ENCODE data around the gene LILRB5.
"Not testable (repeated sequence)": the region's sequence is repeated elsewhere in the genome, so short reads cannot be mapped to it uniquely, and the experiment has no call there.

The LILRB5 gene

DNA sequence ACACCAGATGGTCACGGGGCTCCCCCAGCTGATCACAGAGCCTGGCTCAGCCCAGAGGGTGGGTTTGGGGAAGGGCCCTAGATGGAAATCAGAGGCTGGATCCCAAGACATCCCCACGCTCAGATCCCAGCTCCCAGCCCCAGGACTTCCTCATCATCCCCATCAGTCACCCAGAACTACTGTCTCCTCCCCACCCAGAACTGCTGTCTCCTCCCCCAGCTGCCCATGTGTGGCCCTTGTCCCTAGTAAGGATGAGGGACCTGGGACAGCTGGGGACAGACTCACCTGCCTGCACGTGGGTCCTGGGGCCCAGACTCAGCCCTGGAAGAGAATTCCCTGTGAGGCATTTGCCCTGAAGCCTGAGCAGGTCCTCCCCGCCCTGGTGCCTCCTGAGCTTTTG is 14.8 kb downstream of the LILRB5 start:
- not testable (repeated sequence) for H3K4me3 ChIP-seq (ENCODE audit: low read depth, low read length); H3K9ac ChIP-seq (ENCODE audit: low read length)

DNA sequence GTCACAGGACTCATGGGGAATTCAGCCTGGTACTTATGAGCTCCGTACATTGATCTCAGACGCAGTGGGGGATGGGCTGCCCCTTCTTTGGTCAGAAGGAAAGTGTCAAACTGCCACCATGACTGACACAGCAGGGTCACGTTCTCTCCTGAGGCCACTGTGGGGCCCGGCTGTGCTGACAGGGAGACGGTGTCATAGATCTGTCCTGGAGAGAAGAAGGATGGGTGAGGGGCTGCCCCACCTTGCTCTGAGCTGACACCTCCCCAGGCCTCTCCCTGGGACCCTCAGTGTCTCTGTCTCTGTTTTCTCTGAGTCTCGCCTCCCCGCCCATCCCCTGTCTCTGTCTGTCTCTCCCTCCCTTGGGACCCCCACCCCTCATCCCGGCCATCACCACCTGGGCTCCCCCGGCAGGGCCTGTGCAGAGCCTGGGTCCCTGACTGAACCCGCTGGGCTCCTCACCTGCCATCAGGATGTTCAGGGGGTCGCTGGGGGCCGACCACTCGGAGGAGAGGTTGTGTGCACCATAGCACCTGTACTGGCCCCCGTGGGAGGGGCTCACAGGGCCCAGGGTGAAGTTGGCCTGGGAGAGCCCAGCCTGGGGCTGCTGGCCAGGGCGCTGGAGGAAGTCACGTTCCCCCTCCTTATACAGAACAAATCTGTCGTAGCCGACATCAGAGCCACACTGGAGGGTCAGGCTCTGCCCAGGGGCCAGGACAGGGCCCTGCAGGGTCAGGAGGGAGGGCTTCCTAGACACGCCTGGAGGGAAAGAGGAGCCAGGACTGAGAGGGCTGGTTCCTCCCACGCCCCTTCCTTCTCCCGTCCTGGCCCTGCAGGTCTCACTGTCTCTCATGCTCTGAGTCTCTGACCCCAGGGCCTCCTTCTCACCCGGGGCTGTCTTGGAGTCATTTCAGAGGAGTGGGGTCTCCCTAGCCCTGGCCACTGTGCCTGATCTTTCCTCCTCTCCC is 16.4 kb downstream of the LILRB5 start:
- not testable (repeated sequence) for H3K9me3 ChIP-seq (ENCODE audit: control insufficient read depth, insufficient read depth, low read depth, low read length); H3K36me3 ChIP-seq (ENCODE audit: control insufficient read depth, insufficient read depth, low read length); H3K4me1 ChIP-seq (ENCODE audit: control insufficient read depth, insufficient read depth, low read length); H3K4me3 ChIP-seq (ENCODE audit: low read depth, low read length); H3K9ac ChIP-seq (ENCODE audit: low read length); H3K27ac ChIP-seq (ENCODE audit: low read depth, low read length)
- H3K27me3 ChIP-seq (ENCODE audit: control insufficient read depth, insufficient read depth, low read length), result peaks cover 11% of the 10 kb centered on the region; the same call in 1 of the 2 replicates

More for the DNA sequence above, 14.8 kb downstream of the LILRB5 start:
- H3K27ac ChIP-seq (ENCODE audit: low read depth, low read length); H3K9me3 ChIP-seq (ENCODE audit: control insufficient read depth, insufficient read depth, low read depth, low read length); H3K36me3 ChIP-seq (ENCODE audit: control insufficient read depth, insufficient read depth, low read length); H3K4me1 ChIP-seq (ENCODE audit: control insufficient read depth, insufficient read depth, low read length); H3K27me3 ChIP-seq (ENCODE audit: control insufficient read depth, insufficient read depth, low read length): not testable (repeated sequence)

DNA sequence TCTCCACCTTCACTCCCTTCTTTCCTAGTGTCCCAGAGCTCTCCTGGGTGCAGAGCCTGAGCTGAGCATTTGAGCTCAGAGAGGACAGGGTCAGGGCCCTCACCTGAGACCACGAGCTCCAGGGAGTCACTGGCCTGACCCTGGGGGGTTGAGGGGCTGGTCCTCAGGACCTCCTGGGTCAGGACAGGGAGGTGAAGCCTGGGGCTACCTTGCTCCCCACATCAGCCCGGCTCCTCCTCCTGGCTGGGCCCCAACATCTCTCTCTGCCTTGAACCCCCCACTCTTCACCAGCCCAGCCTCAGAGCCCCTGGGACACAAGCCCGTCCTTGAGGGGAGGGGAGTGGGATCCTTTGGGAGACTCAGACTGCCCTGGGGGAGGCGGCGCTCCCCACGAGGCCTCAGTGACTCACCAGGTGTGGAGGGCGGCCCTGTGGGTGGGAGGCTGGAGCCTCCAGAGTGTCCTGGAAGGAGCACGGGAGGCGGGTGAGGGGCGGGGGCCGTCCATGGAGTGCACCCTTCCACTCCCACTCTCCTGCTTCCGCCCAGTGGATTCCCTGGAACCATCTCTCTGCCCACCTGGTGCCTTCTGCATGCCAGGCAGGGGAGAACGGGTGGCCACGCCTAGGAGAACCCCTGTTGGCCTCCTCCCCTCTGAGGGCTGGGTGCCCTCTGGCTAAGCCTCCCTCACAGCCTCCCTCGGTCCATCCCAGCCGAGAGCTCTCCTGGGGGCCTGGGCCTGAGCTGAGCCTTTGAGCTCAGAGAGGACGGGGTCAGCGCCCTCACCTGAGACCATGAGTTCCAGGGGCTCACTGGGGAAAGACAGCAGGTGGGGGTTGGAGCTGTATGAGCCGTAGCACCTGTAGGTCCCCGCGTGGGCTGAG is 17.3 kb downstream of the LILRB5 start:
- H3K9ac ChIP-seq (ENCODE audit: low read length); H3K9me3 ChIP-seq (ENCODE audit: control insufficient read depth, insufficient read depth, low read depth, low read length); H3K36me3 ChIP-seq (ENCODE audit: control insufficient read depth, insufficient read depth, low read length); H3K4me3 ChIP-seq (ENCODE audit: low read depth, low read length); H3K27ac ChIP-seq (ENCODE audit: low read depth, low read length); H3K4me1 ChIP-seq (ENCODE audit: control insufficient read depth, insufficient read depth, low read length): not testable (repeated sequence)
- H3K27me3 ChIP-seq (ENCODE audit: control insufficient read depth, insufficient read depth, low read length), result peaks cover 15% of the 10 kb centered on the region; the same call in 1 of the 2 replicates

DNA sequence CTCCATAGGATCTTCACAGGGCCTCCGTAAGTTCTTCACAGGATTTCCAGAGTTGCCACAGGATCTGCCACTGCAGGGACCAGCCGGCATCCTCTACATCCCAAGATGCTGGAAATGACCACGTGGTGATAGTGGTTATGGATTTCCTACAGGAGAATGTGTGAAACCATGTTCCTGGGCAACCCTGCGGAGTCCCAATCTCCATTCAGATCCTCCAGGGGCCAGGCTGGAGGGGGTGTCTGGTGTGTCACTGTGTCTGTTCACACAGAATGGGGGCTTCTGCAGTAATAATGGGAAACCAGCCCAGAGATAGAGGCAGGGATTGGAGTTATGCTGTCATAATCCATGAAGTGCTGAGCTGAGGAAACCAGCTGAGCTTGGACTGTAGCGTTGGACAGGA is 23.1 kb downstream of the LILRB5 start:
- H3K27me3 ChIP-seq (ENCODE audit: control insufficient read depth, insufficient read depth, low read length), result peaks cover 49% of the 10 kb centered on the region

DNA sequence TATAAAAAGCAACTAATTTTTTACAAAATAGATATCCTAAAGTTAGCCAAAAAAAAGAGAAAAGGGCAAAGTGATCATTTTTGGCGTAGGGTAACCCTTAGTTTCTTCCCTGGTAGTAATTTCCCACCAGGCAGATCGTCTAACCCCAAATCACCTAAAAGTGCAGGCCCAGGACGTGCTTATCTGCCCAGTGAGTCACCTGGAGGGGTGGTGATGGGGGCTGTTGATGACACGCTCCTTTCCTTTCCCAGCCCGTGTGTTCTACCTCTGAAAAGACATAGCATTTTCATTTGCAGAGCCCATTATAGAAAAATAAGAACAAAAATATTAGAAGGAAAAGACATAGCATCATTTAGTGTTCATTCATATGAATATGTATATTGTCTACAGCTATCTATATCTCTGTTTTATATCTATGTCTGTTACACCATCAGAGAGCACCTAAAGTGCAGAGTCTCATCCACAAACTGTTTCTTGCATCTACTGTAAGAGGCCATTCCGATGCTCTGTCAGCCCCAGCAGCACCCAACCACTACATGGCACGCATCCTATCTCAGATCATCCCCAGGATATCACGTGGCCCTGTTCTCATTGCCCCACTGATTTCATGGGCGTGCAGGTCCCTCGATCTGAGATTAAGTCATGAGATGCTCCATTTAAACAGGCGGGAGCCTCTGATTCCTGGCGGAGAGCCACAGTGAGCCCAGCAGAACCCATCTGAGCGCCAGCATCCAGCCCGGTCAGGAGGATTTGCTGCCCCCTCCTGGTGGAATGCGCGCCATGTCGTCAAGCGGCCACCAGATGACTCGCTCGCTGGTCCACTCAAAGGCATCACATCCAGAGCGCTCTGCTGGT is 25.8 kb downstream of the LILRB5 start:
- no peak overlapping the region for H3K4me3 ChIP-seq (ENCODE audit: low read depth, low read length)
- no peaks in the 10 kb centered on the region for H3K36me3 ChIP-seq (ENCODE audit: control insufficient read depth, insufficient read depth, low read length)
- H3K9me3 ChIP-seq (ENCODE audit: control insufficient read depth, insufficient read depth, low read depth, low read length), result peaks cover 6% of the 10 kb centered on the region
- no peak overlapping the region for H3K9ac ChIP-seq (ENCODE audit: low read length)
- peaks cover 48% of the 10 kb centered on the region for H3K27me3 ChIP-seq (ENCODE audit: control insufficient read depth, insufficient read depth, low read length)
- H3K27ac ChIP-seq (ENCODE audit: low read depth, low read length), result no peak overlapping the region
- no peaks in the 10 kb centered on the region for H3K4me1 ChIP-seq (ENCODE audit: control insufficient read depth, insufficient read depth, low read length)

More for the DNA sequence above, 23.1 kb downstream of the LILRB5 start:
- Histone ChIP-seq H3K4me1 (ENCODE audit: control insufficient read depth, insufficient read depth, low read length) (no peaks in the 10 kb centered on the region), H3K27ac (ENCODE audit: low read depth, low read length) (no peak overlapping the region), H3K9me3 (ENCODE audit: control insufficient read depth, insufficient read depth, low read depth, low read length) (peaks cover 3% of the 10 kb centered on the region), H3K36me3 (ENCODE audit: control insufficient read depth, insufficient read depth, low read length) (no peaks in the 10 kb centered on the region), H3K4me3 (ENCODE audit: low read depth, low read length) (no peak overlapping the region), H3K9ac (ENCODE audit: low read length) (no peak overlapping the region)

DNA sequence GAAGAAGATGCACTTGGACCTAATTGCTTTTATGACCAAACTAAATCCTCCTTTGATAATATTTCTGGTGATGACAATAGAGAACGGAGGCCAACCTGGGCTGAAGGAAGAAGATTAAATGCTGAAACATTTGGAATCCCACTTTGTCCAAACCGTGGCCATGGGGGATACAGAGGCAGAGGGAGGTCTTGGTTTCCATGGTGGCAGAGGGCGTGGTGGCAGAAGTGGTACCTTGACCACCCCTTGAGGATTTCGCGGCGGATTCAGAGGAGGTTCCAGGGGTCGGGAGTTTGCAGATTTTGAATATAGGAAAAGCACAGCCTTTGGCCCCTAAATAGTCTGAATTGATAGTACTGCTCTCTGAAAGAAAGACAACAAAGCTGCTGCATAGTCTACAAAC is 27.0 kb downstream of the LILRB5 start:
- no peak overlapping the region for H3K9ac ChIP-seq (ENCODE audit: low read length)
- no peaks in the 10 kb centered on the region for H3K4me1 ChIP-seq (ENCODE audit: control insufficient read depth, insufficient read depth, low read length)
- H3K4me3 ChIP-seq (ENCODE audit: low read depth, low read length), result no peak overlapping the region
- H3K36me3 ChIP-seq (ENCODE audit: control insufficient read depth, insufficient read depth, low read length), result no peaks in the 10 kb centered on the region
- peaks cover 6% of the 10 kb centered on the region for H3K9me3 ChIP-seq (ENCODE audit: control insufficient read depth, insufficient read depth, low read depth, low read length)
- H3K27ac ChIP-seq (ENCODE audit: low read depth, low read length), result no peak overlapping the region
- peaks cover 43% of the 10 kb centered on the region for H3K27me3 ChIP-seq (ENCODE audit: control insufficient read depth, insufficient read depth, low read length)

DNA sequence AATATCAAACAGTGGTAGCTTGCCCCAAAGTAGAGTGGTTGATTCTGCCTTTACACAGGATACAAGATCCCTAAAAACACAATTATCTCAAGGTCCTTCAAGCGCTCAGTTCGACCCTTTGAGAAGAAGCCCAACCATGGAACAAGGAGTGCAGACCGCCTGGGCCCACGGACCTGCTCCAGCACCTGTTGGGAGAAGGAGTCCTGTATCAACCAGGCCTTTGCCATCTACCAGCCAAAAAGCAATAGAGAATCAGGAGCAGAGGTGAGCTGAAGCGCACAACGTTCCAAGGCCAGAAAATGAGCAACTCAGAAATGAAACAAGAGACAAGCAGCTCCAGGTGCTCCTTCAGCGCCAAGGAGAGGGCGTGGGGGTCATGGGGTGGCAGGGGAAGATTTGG is 27.9 kb downstream of the LILRB5 start:
- Histone ChIP-seq H3K9ac (ENCODE audit: low read length) (no peak overlapping the region), H3K4me3 (ENCODE audit: low read depth, low read length) (no peak overlapping the region), H3K27me3 (ENCODE audit: control insufficient read depth, insufficient read depth, low read length) (peaks cover 35% of the 10 kb centered on the region), H3K27ac (ENCODE audit: low read depth, low read length) (no peak overlapping the region), H3K4me1 (ENCODE audit: control insufficient read depth, insufficient read depth, low read length) (no peaks in the 10 kb centered on the region), H3K9me3 (ENCODE audit: control insufficient read depth, insufficient read depth, low read depth, low read length) (peaks cover 6% of the 10 kb centered on the region), H3K36me3 (ENCODE audit: control insufficient read depth, insufficient read depth, low read length) (no peaks in the 10 kb centered on the region)

DNA sequence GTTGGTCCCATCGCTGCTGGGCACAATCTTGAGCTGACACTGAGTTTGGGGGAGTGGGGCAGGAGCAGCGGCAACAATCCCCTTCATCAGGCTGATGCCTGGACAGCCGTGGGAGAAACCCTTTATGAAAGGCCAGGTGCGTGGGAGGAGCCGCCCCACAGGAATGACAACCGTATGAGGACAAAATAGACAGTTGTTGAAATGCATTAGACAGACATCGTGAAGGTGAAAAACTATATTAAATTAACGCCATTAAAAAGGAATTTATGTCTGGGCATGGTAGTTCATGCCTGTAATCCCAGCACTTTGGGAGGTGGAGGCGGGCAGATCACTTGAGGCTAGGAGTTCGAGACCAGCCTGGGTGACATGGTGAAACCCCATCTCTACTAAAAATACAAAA is 32.5 kb downstream of the LILRB5 start:
- H3K9ac ChIP-seq (ENCODE audit: low read length); H3K36me3 ChIP-seq (ENCODE audit: control insufficient read depth, insufficient read depth, low read length); H3K4me3 ChIP-seq (ENCODE audit: low read depth, low read length); H3K9me3 ChIP-seq (ENCODE audit: control insufficient read depth, insufficient read depth, low read depth, low read length); H3K4me1 ChIP-seq (ENCODE audit: control insufficient read depth, insufficient read depth, low read length); H3K27ac ChIP-seq (ENCODE audit: low read depth, low read length); H3K27me3 ChIP-seq (ENCODE audit: control insufficient read depth, insufficient read depth, low read length): not testable (repeated sequence)

DNA sequence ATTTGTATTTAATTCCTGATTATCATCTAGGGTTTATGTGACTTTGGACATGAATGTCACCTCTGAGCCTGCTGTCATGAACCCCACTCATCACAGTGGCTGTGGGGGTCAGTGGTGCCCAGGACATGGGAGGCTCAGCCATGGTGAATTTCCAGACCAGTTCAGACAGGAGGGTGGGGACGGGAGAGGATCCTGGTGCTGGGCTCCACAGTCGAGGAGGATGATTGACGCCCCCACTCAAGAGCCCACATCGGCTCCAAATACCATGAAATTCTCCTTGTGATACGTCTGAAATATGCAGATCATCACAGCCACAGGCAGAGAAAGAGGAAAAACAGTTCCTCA is 33.2 kb downstream of the LILRB5 start:
- H3K4me3 ChIP-seq (ENCODE audit: low read depth, low read length); H3K27me3 ChIP-seq (ENCODE audit: control insufficient read depth, insufficient read depth, low read length); H3K36me3 ChIP-seq (ENCODE audit: control insufficient read depth, insufficient read depth, low read length); H3K4me1 ChIP-seq (ENCODE audit: control insufficient read depth, insufficient read depth, low read length); H3K9ac ChIP-seq (ENCODE audit: low read length); H3K27ac ChIP-seq (ENCODE audit: low read depth, low read length); H3K9me3 ChIP-seq (ENCODE audit: control insufficient read depth, insufficient read depth, low read depth, low read length): not testable (repeated sequence)

DNA sequence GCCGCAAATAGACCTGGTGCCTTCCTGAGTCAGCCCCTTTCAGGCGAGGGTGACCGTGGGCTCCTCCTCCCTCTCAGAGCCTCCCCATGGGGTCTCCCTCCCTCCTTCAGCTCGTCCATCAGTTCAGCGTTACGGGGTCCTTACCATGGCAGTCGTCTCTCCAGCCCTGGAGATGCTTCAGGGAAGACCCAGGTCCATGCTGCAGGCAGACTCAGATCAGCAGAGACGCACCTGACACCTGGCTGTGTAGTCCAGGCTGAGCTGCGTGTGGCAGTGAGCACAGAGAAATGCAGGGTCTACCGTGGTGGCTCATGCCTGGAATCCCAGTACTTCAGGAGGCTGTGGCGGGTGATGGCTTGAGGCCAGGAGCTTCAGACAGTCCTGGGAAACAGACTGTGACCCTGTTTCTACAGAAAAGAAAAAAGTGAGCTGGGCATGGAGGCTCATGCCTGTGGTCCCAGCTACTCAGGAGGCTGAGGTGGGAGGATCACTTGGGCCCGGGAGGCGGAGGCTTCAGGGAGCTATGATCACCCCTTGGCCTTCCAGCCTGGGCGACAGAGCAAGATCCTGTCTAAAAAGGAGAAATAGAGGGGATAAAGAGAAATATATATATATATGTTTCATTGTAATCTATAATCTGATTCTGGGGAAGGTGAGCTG is 33.7 kb downstream of the LILRB5 start:
- not testable (repeated sequence) for H3K27me3 ChIP-seq (ENCODE audit: control insufficient read depth, insufficient read depth, low read length); H3K36me3 ChIP-seq (ENCODE audit: control insufficient read depth, insufficient read depth, low read length); H3K27ac ChIP-seq (ENCODE audit: low read depth, low read length); H3K4me3 ChIP-seq (ENCODE audit: low read depth, low read length); H3K9ac ChIP-seq (ENCODE audit: low read length); H3K9me3 ChIP-seq (ENCODE audit: control insufficient read depth, insufficient read depth, low read depth, low read length); H3K4me1 ChIP-seq (ENCODE audit: control insufficient read depth, insufficient read depth, low read length)
